Measurements from ENCODE around the gene GSS.

DNA sequence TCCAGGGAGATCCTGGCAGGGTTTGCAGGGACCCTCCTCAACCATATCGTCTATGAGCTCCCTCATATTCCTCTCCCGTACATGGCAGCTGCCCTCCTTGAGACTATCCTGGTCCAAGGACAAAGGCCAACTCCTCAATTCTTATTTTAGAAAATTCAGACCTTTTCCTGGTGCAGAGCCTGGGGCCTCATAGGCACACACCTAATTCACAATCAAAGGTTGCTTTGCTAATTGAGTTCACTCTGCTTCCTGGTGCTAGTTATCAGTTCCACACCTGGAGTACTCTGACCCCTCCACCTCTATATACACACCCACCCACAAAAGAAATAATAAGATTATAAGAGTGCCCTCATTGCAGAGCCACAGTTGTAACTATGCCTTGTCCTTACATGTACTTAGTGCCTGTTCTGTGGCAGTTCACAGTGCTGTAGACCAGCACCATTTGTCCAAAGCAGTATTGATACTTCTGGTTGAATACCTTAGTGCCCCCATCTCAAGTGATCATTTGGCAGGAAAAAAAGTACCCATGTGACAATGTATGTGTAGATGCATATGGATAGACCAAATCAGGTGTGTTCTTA is 38.7 kb downstream of the GSS start:
- TF ChIP-seq, protein P1, sequence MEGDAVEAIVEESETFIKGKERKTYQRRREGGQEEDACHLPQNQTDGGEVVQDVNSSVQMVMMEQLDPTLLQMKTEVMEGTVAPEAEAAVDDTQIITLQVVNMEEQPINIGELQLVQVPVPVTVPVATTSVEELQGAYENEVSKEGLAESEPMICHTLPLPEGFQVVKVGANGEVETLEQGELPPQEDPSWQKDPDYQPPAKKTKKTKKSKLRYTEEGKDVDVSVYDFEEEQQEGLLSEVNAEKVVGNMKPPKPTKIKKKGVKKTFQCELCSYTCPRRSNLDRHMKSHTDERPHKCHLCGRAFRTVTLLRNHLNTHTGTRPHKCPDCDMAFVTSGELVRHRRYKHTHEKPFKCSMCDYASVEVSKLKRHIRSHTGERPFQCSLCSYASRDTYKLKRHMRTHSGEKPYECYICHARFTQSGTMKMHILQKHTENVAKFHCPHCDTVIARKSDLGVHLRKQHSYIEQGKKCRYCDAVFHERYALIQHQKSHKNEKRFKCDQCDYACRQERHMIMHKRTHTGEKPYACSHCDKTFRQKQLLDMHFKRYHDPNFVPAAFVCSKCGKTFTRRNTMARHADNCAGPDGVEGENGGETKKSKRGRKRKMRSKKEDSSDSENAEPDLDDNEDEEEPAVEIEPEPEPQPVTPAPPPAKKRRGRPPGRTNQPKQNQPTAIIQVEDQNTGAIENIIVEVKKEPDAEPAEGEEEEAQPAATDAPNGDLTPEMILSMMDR (IDR thresholded peaks at IDR 0.05): no peak
- no peak for TF ChIP-seq POLR2A (IDR thresholded peaks at IDR 0.05)

Data from heart left ventricle (tissue), 13 donors.